Measurements from ENCODE around the gene CXCR4.

CXCR4 gene

GRCh38 chr2:136117909-136118818 is at the start of gene CXCR4:
Gene CXCR4, minus strand, starts transcription at chr2:136118149. Its CDS starts 89 bp downstream, at chr2:136118060.
- DNase-seq, result no peak

GRCh38 chr2:136164280-136164776 is 46.4 kb upstream of the CXCR4 start:
- DNase-seq, result no peak

- no peak for DNase-seq
Observed at GRCh38 chr2:136162438-136162837, 44.5 kb upstream of the CXCR4 start.

GRCh38 chr2:136156411-136156810 is 38.5 kb upstream of the CXCR4 start:
- DNase-seq, result no peak

GRCh38 chr2:136154384-136154783 is 36.4 kb upstream of the CXCR4 start:
- DNase-seq, result no peak

- DNase-seq, result no peak
Observed at GRCh38 chr2:136151021-136151971, 33.3 kb upstream of the CXCR4 start.

- DNase-seq, result no peak
Observed at GRCh38 chr2:136149011-136149410, 31.1 kb upstream of the CXCR4 start.

- no peak for DNase-seq
Observed at GRCh38 chr2:136146564-136146963, 28.6 kb upstream of the CXCR4 start.

GRCh38 chr2:136143603-136144451 is 25.9 kb upstream of the CXCR4 start:
- no peak for DNase-seq

- peak; percentile 94 for DNase-seq
Observed at GRCh38 chr2:136141510-136142149, 23.7 kb upstream of the CXCR4 start.

- DNase-seq, result no peak
Observed at GRCh38 chr2:136139631-136140030, 21.7 kb upstream of the CXCR4 start.

- no peak for DNase-seq
Observed at GRCh38 chr2:136137982-136138381, 20.0 kb upstream of the CXCR4 start.

- DNase-seq, result no peak
Observed at GRCh38 chr2:136136931-136137330, 19.0 kb upstream of the CXCR4 start.

GRCh38 chr2:136135921-136136906 is 18.3 kb upstream of the CXCR4 start:
- DNase-seq, result no peak

GRCh38 chr2:136135462-136135861 is 17.5 kb upstream of the CXCR4 start:
- no peak for DNase-seq

- no peak for DNase-seq
Observed at GRCh38 chr2:136134126-136134525, 16.2 kb upstream of the CXCR4 start.

GRCh38 chr2:136133586-136133985 is 15.6 kb upstream of the CXCR4 start:
- DNase-seq, result no peak

GRCh38 chr2:136133176-136133575 is 15.2 kb upstream of the CXCR4 start:
- DNase-seq, result no peak

- no peak for DNase-seq
Observed at GRCh38 chr2:136132825-136133155, 14.8 kb upstream of the CXCR4 start.

- DNase-seq, result no peak
Observed at GRCh38 chr2:136131961-136132824, 14.2 kb upstream of the CXCR4 start.

Data from NCI-H1417 treated with DMSO at 0.1 percent for 48 hours (cell line).